ENCODE data around the gene DAPK1. TPM values are rescaled to one million over a fixed set of nuclear protein-coding genes. Genes with fewer than 3 reads are reported as not detected.

Gene DAPK1
- total and polyA plus RNA-seq, 10 of the 15 experiments (the other 5 are each of a cell fraction or from before 2014, with no cell fraction given), result 8.2 to 94.7 (median 51.6) TPM

- Histone ChIP-seq H3K36me3 (ENCODE audit: control insufficient read depth in 2 of 2, insufficient read depth in 2 of 2, low read length in 1 of 2) (no peaks in the 10 kb centered on the region; a peak in 1 of 4 replicates), H3K4me1 (ENCODE audit: control insufficient read depth, insufficient read depth, low read length) (peaks cover 11% of the 10 kb centered on the region; the same call in 1 of the 2 replicates), H3K27ac (ENCODE audit: control insufficient read depth, insufficient read depth) (no peak overlapping the region), H2AFZ (ENCODE audit: control insufficient read depth, low read depth, low read length) (no peak overlapping the region), H3K4me2 (ENCODE audit: control insufficient read depth, insufficient read depth) (no peak overlapping the region), H3K79me2 (ENCODE audit: control insufficient read depth, insufficient read depth, low read length) (no peaks in the 10 kb centered on the region), H3K9me3 (replicated peaks; ENCODE audit: control insufficient read depth, insufficient read depth, low read length) (no peaks in the 10 kb centered on the region), H4K20me1 (ENCODE audit: control insufficient read depth, insufficient read depth) (no peaks in the 10 kb centered on the region), H3K27me3 (replicated peaks in 1 of 2; ENCODE audit: control insufficient read depth in 2 of 2, insufficient read depth in 2 of 2, low read length in 1 of 2) (peaks cover 0 to 2% of the 10 kb centered on the region in 2 experiments; a peak in 1 of 4 replicates), H3K4me3 (no peak overlapping the region), H3K9ac (ENCODE audit: control insufficient read depth, insufficient read depth, low read length) (no peak overlapping the region)
- ChIA-PET RAD21 (ENCODE audit: unreplicated experiment) (no interaction called here), SMC1A (ENCODE audit: uncharacterized antibody, unreplicated experiment) (interaction anchor here (0.7 to 0.9 kb wide), 2 partner anchors 16 to 158 kb away, joined by 3 read pairs; no protein-coding TSS in a partner anchor), POLR2A (no interaction called here), CTCF (interaction anchor here (0.6 kb wide), 1 partner anchor 377 kb away, joined by 3 read pairs; no protein-coding TSS in a partner anchor)
- in situ Hi-C loops (cut with MboI) (no loop called here), intact Hi-C loops (cut with micrococcal nuclease; ENCODE audit: unreplicated experiment) (no loop called here)
- FAIRE-seq (no peak), ATAC-seq (no peak), DNase-seq (ENCODE audit: low read depth, low spot score) (no peak)
- 37% methylated on average over 10 of the region's 11 CpGs for WGBS (ENCODE audit: insufficient coverage, insufficient replicate concordance, low lambda C conversion rate, missing lambda C conversion rate)
- BruUV-seq (replicated peaks), result no TSS peak
- TF ChIP-seq SUZ12 (IDR thresholded peaks at IDR 0.05; ENCODE audit: unreplicated experiment), result no peak
These were observed 215.8 kb downstream of the DAPK1 start for GRCh38 chr9:87713278-87713987.

- RAD21 ChIA-PET (ENCODE audit: unreplicated experiment), result no interaction called here
- DNase-seq (ENCODE audit: low read depth, low spot score) (no peak), FAIRE-seq (no peak), ATAC-seq (no peak)
- CTCF ChIA-PET, result interaction anchor here (0.6 kb wide), 2 partner anchors 378 to 1351 kb away, joined by 3 read pairs; no protein-coding TSS in a partner anchor
- POLR2A ChIA-PET, result no interaction called here
- no TSS peak for BruUV-seq (replicated peaks)
- Histone ChIP-seq H3K4me3 (no peak overlapping the region), H4K20me1 (ENCODE audit: control insufficient read depth, insufficient read depth) (no peaks in the 10 kb centered on the region), H3K4me2 (ENCODE audit: control insufficient read depth, insufficient read depth) (no peak overlapping the region), H3K9me3 (replicated peaks; ENCODE audit: control insufficient read depth, insufficient read depth, low read length) (no peaks in the 10 kb centered on the region), H3K27me3 (replicated peaks in 1 of 2; ENCODE audit: control insufficient read depth in 2 of 2, insufficient read depth in 2 of 2, low read length in 1 of 2) (peaks cover 0 to 2% of the 10 kb centered on the region in 2 experiments; a peak in 1 of 4 replicates), H3K9ac (ENCODE audit: control insufficient read depth, insufficient read depth, low read length) (no peak overlapping the region), H3K79me2 (ENCODE audit: control insufficient read depth, insufficient read depth, low read length) (no peaks in the 10 kb centered on the region), H3K36me3 (ENCODE audit: control insufficient read depth in 2 of 2, insufficient read depth in 2 of 2, low read length in 1 of 2) (no peaks in the 10 kb centered on the region; a peak in 1 of 4 replicates), H3K27ac (ENCODE audit: control insufficient read depth, insufficient read depth) (no peak overlapping the region), H2AFZ (ENCODE audit: control insufficient read depth, low read depth, low read length) (no peak overlapping the region), H3K4me1 (ENCODE audit: control insufficient read depth, insufficient read depth, low read length) (peaks cover 6% of the 10 kb centered on the region; the same call in 1 of the 2 replicates)
- intact Hi-C loops (cut with micrococcal nuclease; ENCODE audit: unreplicated experiment) (no loop called here), in situ Hi-C loops (cut with MboI) (no loop called here)
- SMC1A ChIA-PET (ENCODE audit: uncharacterized antibody, unreplicated experiment), result interaction anchor here (0.7 to 1.1 kb wide), 3 partner anchors 16 to 234 kb away, joined by 3 read pairs; no protein-coding TSS in a partner anchor
- WGBS (ENCODE audit: insufficient coverage, insufficient replicate concordance, low lambda C conversion rate, missing lambda C conversion rate), result 55% methylated on average over 5 of the region's 5 CpGs
- TF ChIP-seq EGR1 (IDR thresholded peaks at IDR 0.05; ENCODE audit: borderline replicate concordance in 1 of 2, low read depth in 2 of 2, low read length in 2 of 2) (no peak), PKNOX1 (IDR thresholded peaks at IDR 0.05) (no peak), EP300 (IDR thresholded peaks at IDR 0.05; ENCODE audit: borderline replicate concordance in 1 of 2, control insufficient read depth in 1 of 2, low read depth in 2 of 2, low read length in 2 of 2) (no peak)
- TF ChIP-seq, protein P1, sequence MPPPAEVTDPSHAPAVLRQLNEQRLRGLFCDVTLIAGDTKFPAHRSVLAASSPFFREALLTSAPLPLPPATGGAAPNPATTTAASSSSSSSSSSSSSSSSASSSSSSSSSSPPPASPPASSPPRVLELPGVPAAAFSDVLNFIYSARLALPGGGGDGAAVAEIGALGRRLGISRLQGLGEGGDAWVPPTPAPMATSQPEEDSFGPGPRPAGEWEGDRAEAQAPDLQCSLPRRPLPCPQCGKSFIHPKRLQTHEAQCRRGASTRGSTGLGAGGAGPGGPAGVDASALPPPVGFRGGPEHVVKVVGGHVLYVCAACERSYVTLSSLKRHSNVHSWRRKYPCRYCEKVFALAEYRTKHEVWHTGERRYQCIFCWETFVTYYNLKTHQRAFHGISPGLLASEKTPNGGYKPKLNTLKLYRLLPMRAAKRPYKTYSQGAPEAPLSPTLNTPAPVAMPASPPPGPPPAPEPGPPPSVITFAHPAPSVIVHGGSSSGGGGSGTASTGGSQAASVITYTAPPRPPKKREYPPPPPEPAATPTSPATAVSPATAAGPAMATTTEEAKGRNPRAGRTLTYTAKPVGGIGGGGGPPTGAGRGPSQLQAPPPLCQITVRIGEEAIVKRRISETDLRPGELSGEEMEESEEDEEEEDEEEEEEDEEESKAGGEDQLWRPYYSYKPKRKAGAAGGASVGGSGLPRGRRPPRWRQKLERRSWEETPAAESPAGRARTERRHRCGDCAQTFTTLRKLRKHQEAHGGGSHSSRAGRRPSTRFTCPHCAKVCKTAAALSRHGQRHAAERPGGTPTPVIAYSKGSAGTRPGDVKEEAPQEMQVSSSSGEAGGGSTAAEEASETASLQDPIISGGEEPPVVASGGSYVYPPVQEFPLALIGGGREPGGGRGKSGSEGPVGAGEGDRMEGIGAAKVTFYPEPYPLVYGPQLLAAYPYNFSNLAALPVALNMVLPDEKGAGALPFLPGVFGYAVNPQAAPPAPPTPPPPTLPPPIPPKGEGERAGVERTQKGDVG (CRISPR knock-in tag; IDR thresholded peaks at IDR 0.05), result no peak
- TF ChIP-seq, protein P2, sequence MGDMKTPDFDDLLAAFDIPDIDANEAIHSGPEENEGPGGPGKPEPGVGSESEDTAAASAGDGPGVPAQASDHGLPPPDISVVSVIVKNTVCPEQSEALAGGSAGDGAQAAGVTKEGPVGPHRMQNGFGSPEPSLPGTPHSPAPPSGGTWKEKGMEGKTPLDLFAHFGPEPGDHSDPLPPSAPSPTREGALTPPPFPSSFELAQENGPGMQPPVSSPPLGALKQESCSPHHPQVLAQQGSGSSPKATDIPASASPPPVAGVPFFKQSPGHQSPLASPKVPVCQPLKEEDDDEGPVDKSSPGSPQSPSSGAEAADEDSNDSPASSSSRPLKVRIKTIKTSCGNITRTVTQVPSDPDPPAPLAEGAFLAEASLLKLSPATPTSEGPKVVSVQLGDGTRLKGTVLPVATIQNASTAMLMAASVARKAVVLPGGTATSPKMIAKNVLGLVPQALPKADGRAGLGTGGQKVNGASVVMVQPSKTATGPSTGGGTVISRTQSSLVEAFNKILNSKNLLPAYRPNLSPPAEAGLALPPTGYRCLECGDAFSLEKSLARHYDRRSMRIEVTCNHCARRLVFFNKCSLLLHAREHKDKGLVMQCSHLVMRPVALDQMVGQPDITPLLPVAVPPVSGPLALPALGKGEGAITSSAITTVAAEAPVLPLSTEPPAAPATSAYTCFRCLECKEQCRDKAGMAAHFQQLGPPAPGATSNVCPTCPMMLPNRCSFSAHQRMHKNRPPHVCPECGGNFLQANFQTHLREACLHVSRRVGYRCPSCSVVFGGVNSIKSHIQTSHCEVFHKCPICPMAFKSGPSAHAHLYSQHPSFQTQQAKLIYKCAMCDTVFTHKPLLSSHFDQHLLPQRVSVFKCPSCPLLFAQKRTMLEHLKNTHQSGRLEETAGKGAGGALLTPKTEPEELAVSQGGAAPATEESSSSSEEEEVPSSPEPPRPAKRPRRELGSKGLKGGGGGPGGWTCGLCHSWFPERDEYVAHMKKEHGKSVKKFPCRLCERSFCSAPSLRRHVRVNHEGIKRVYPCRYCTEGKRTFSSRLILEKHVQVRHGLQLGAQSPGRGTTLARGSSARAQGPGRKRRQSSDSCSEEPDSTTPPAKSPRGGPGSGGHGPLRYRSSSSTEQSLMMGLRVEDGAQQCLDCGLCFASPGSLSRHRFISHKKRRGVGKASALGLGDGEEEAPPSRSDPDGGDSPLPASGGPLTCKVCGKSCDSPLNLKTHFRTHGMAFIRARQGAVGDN (IDR thresholded peaks at IDR 0.05), result no peak
These were observed 216.3 kb downstream of the DAPK1 start for GRCh38 chr9:87713988-87714330.
